Activated CD4-positive, CD25-positive, alpha-beta regulatory T cell (primary cell): ENCODE measurements around the gene CACNA1C.

Experiments
- DNase-seq, 4 experiments: peaks; one replicate each; lab custom pipeline; 2025; lab: John Stamatoyannopoulos, UW

Gene CACNA1C

DNA sequence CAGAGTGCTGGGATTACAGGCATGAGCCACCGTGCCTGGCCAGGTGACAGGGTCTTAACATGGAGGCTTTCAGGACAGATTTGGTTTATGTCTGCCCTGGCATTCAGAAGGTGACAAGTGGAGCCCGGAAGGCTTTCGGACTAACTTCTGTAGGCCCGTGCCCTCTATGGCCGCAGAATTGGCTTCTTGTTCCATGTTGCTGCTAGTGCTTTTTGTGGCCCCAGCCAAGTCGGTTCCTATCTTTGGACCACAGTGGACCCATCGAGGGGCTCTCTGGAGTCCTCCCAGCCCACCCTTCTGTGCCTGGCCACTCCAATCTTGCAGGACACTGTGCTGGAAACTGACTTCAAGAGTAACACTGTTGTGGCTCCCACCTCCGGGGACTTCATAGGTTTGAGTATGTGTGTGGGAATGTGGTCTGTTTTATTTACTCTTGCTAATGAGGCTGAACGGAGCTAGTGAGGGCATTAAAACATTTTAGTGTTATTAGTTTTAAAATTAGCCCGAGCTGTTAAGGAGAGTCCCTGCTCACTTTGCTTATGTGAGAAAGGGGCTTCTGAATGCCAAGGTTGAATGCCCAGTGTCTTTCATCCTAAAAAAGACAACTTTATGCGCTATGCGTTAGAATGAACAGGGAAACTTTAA lies 245.9 kb downstream of the CACNA1C start:
- DNase-seq: no peak

- DNase-seq: no peak
These were observed 246.4 kb downstream of the CACNA1C start for GRCh38 chr12:2299206-2299605.

DNA sequence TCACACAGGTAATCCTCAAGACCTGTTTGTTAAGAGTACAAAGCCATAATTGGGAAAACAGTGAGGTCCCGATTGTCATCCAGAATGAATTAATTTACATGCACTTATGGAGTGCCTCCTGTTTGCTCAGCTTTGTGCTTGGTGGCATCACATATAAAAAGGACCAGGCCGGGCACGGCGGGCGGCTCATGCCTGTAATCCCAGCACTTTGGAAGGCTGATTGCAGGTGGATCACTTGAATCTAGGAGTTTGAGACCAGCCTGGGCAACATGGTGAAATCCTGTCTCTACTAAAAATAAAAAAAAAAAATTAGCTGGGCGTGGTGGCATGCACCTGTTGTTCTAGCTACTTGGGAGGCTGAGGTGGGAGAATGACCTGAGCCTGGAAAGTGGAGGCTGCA lies 247.4 kb downstream of the CACNA1C start:
- DNase-seq: no peak

- DNase-seq: no peak
These were observed 248.1 kb downstream of the CACNA1C start for GRCh38 chr12:2300886-2301285.

- no peak for DNase-seq
These were observed 249.0 kb downstream of the CACNA1C start for GRCh38 chr12:2301531-2302461.

DNA sequence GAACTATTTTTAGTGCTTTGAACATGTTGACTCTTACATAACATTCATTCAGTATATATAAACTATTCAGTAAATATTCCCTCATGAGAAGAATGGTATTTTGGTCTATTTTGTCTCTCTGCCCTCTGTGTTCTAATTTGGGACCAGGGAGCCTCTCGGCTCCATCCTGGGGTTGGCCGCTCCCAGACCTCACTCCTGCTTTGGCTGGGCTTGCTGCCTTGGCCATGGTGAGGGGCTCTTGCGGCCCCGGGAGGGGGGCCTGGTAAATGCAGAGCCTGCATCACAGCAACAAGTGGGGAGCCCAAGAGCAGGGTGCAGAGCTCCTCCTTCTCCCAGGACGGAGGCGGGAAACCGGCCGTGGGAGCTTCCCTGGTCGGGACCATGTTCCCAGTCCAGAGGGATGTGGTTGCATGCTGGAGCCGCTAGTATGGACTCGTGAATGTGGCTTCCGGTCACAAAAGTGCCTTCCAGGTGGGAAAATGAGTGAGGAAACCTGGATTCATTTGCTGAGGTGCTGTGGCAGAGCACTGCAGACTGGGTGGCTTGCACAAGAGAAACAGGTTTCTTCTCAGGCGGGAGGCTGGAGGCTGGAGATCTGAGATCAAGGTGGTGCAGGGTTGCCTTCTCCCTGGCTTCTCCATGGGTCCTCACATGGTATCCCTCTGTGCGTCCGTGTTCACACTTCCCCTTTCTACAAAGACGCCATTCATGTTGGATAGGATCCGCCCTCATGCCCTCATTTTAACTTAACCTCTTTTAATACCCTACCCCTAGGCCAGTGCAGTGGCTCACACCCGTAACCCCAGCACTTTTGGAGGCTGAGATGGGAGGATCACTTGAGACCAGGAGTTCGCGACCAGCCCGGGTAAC lies 250.2 kb downstream of the CACNA1C start:
- no peak for DNase-seq

GRCh38 chr12:2304223-2304622 lies 251.4 kb downstream of the CACNA1C start:
- DNase-seq: no peak

DNA sequence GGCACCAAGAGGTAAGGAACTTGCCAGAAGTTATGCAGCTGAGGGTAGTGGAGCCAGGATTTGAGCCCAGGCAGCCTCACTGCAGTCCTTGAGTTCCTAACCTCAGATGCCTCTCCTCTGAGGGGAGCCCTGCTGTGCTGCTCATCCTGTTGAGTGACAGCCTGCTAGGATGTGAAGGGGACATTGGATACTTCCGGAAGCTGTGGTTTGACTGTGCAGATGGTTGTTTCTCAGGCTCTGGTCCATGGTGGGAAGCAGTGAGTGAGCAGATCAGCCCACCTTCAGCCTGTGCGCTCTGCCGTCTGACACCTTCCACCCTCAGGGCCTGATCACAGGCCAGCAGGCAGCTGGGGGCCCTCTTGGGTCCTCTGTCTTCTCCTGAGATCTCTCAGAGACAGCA lies 253.2 kb downstream of the CACNA1C start:
- no peak for DNase-seq

- DNase-seq: no peak
These were observed 253.9 kb downstream of the CACNA1C start for GRCh38 chr12:2306735-2307134.

DNA sequence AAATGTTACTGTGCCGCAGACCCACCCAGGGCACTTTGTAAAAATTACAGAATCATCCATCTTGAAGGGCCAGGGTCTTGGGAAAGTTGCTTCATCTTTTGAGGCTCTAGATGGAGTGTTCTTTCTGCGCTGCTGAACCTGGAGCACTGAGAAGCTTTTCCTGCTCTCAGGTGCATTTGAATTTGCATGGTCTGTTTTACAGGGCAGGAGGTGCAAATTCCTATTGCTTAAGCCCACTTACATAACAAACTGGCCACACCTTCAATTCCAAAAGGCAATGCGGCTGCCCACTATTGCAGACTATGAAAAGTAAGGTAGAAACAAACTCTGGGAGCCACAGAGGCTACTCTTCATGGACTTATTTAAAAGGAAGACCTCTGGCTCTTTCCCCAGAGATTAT lies 254.8 kb downstream of the CACNA1C start:
- DNase-seq: no peak

DNA sequence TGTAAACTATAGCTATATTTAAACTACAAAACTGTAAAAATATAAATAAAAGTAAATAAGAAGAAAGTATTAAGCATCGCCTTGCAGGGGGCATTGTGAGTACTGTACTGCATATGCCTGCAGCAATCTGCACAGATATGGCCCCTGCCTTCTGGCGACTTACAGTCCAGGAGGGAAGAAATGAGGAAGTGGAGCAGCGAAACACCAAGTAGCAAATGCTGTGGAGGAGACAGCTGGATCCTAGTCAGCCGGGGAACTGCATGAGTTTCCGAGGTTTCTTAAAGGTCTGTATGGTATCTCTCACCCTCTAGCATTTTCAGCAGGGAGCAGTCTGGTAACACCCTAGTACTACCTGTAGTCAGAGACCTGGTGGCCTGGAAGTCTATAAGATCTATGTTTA lies 256.9 kb downstream of the CACNA1C start:
- no peak for DNase-seq

GRCh38 chr12:2311020-2311778 lies 258.4 kb downstream of the CACNA1C start:
- DNase-seq: no peak

DNA sequence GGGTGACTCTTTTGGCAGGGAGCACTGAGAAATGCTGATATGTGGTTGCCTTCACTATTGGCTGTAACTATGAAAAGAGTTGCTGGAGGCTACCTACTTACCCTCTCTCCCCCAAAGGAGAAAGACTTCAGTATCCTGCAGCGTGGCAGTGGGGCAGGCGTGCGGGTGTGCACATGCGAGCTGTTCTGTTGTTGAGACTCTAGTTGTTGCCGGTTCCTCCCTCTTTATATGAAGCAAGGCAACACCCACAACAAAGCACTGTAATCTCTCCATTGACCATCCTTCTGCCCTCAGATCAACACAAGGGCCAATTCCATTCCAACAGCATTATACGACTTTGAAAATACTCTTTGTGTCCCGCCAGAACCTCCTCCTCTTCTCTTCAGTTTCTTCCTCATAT lies 259.4 kb downstream of the CACNA1C start:
- DNase-seq: no peak

DNA sequence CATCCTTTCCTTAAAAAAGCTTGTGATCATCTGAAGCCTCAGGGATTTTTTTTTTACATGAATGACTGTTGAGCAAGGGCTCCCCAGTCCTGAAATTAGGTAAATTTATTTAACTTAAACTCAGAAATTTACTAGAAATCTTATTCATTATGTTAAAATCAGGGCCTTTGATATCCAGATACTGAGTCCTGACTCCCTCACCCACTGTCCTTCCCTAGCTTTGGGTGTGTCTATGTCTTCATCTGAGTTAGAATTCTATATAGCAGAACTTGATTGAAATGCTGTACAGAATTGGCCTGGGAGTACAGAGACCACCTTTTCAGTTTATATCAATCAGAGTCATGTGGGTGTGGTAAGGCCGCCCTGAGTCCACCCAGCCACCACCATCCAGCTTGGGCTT lies 260.0 kb downstream of the CACNA1C start:
- DNase-seq: no peak

- DNase-seq: no peak
These were observed 261.7 kb downstream of the CACNA1C start for GRCh38 chr12:2314492-2314891.

DNA sequence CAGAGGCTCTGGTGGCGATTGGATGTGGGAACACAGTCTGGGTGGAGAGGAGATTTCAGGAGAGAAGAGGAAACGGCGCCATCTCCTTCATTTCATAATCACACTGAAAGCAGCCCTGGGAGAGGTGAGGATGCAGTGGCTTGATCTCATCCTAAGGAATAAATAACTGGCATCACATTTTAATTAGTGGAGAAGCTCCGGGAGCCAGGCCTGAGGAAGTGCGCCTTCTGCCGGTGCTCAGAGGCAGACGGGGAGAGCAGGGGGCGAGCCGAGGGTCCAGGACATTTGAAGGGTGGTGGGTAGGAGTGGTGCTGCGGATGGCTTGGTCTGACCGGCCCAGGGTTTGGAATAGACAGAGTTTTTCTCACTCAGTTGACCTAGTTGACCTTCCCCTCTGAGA lies 265.0 kb downstream of the CACNA1C start:
- no peak for DNase-seq

DNA sequence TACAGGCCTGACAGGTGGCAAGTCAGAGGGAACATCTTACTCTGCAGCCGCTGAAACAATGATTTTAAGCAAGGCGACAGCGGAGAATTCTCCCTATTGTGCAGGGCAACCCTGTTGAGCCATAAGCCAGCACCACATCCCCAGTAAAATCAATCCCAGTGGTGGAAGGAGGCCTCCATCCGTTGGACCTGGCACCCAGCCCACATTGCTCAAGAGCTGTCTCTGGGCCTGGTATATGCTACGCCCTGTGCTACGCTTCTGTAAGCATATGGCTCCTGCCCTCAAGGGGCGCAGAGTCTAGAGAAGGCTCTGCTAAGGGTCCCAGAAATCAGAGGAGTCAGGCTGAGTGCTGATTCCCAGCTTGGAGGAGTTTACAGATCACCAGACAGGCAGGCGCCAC lies 265.5 kb downstream of the CACNA1C start:
- no peak for DNase-seq

GRCh38 chr12:2319136-2319535 lies 266.3 kb downstream of the CACNA1C start:
- DNase-seq: no peak

GRCh38 chr12:2319737-2320506 lies 267.1 kb downstream of the CACNA1C start:
- no peak for DNase-seq

GRCh38 chr12:2320841-2321240 lies 268.1 kb downstream of the CACNA1C start:
- DNase-seq: no peak

GRCh38 chr12:2322554-2323120 lies 269.9 kb downstream of the CACNA1C start:
- no peak for DNase-seq
